GM06990 (cell line): ENCODE results near the gene LRMDA.

Source experiments
- DNase-seq: peaks from one replicate; pipeline ENCODE4 v3.0.0-alpha.2; 2011; ENCODE audit not compliant: insufficient read length; ENCODE audit errors: extremely low read depth
- H3K27me3 ChIP-seq: replicated peaks from 2 replicates; pipeline ENCODE4 v1.6.0; 2011; ENCODE audit warnings: low read length; ENCODE audit not compliant: control insufficient read depth, insufficient read depth
- H3K36me3 ChIP-seq: 2 replicates; pipeline ENCODE4 v1.5.1; 2011; ENCODE audit warnings: low read length; ENCODE audit not compliant: control insufficient read depth, insufficient read depth
- H3K4me3 ChIP-seq: replicated peaks from 2 replicates; pipeline ENCODE4 v1.5.1; 2011; ENCODE audit warnings: low read depth, mild to moderate bottlenecking, control low read depth, low read length
- TF ChIP-seq, protein P1 (sequence below): IDR thresholded peaks from 2 replicates; pipeline ENCODE4 v1.5.1; 2011; ENCODE audit warnings: low read length, control low read depth, mild to moderate bottlenecking, inconsistent platforms; ENCODE audit not compliant: insufficient read depth, poor library complexity, severe bottlenecking

LRMDA gene

DNA sequence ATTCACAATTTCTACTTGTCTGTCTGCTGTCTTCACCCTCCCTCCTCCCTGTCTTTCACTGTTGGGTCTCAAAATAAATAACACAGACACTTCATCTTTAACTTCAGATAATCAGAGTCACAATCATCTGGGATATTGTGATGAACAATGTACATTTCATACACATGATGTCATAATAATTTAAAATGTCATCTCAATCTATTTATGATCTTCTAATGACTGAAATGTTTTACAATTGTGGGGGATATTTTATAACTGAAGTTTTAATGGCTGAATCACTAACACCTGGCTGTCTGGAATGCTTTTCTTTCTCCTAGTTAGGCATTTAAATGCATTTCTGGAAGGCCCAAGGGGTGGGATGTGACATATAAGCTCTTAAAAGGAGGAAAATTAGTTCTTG, 859.8 kb downstream of the LRMDA start:
- DNase-seq: no peak
- TF ChIP-seq, protein P1, sequence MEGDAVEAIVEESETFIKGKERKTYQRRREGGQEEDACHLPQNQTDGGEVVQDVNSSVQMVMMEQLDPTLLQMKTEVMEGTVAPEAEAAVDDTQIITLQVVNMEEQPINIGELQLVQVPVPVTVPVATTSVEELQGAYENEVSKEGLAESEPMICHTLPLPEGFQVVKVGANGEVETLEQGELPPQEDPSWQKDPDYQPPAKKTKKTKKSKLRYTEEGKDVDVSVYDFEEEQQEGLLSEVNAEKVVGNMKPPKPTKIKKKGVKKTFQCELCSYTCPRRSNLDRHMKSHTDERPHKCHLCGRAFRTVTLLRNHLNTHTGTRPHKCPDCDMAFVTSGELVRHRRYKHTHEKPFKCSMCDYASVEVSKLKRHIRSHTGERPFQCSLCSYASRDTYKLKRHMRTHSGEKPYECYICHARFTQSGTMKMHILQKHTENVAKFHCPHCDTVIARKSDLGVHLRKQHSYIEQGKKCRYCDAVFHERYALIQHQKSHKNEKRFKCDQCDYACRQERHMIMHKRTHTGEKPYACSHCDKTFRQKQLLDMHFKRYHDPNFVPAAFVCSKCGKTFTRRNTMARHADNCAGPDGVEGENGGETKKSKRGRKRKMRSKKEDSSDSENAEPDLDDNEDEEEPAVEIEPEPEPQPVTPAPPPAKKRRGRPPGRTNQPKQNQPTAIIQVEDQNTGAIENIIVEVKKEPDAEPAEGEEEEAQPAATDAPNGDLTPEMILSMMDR: no peak
- Histone ChIP-seq H3K4me3 (no peak overlapping the region), H3K36me3 (no peaks in the 10 kb centered on the region), H3K27me3 (no peaks in the 10 kb centered on the region)

DNA sequence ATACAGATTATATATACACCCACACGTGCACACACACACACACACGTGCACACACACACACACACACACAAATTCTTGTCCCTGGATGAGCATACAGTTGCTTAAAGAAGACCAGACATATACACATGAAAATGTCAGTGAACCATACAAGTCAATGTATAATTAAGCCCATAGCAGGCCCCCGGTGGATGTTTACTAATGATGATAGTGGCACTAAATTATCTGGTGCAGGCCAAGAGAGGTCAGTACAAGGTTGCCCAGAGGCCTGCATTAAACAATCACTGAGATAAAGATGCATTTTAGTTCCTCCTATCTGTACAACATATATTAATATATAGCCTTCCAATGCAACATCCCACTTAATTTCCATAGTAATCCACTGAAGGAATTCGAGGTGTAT, 860.5 kb downstream of the LRMDA start:
- TF ChIP-seq, protein P1: no peak
- no peak overlapping the region for H3K4me3 ChIP-seq
- H3K36me3 ChIP-seq: no peaks in the 10 kb centered on the region
- no peak for DNase-seq
- no peaks in the 10 kb centered on the region for H3K27me3 ChIP-seq

DNA sequence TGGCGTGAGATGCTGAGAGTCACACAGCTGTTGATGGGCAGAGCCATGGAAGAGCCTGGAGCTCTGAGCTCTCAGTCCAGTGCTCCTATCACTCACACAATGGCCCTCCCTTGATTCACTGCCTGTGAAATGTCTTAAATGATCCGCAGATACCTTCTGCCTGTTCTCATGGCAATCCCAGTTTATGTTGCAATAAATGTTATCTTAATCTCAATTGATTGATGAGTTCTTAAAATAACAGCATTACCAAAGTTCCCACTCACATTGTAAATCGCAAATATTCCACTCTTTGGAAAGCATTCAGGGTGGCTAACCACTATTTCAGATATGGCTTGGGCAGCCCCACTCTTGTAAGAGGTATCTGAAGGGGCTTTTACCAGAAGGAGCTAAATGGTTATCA, 865.5 kb downstream of the LRMDA start:
- no peak overlapping the region for H3K4me3 ChIP-seq
- H3K36me3 ChIP-seq: no peaks in the 10 kb centered on the region
- DNase-seq: no peak

DNA sequence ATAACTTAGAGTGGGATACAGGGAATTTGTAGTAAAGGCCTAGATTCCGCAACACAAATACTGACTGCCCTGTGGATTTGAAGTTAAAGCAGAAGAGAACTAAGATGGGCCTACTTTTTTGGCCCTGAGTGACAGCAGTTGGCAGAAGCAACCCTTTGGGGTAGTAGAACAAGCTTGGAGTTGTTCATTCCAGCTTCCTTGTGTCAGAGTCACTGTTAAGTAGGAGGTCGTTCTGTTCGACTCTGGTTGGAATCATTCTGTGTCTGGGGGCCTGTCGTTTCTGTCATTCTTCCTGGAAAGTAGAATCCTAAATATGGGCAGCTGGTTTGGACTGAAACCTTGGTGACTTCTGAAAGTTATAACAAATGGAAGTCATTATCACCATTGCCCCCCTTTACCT, 865.9 kb downstream of the LRMDA start:
- Histone ChIP-seq H3K4me3 (no peak overlapping the region), H3K36me3 (no peaks in the 10 kb centered on the region), H3K27me3 (no peaks in the 10 kb centered on the region)
- TF ChIP-seq, protein P1: no peak
- DNase-seq: no peak

More for the DNA sequence above, 865.5 kb downstream of the LRMDA start:
- TF ChIP-seq, protein P1: no peak
- H3K27me3 ChIP-seq: no peaks in the 10 kb centered on the region

DNA sequence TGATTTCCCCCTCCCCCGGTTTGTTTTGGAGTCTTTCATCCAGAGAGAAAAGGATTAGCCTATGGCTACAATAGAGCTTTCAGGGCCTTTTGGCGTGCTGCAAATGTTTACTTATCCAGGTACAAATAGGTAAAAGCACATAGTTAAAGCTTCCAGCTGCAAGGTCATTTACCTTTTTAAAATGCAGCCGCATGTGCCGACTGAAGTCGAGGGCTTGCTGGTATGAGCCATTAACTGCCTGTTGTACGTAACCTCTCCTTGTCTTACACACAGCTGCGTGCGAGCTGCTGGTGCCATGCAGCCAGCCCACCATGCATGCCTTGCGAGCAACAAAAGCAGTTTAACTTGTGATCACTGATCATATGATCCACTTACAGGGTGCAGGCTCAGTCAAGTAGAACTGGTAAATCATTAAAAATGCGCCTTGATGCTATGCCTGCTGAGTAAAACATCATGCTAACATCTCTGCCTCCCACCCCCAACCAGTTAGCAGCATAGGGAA, 866.4 kb downstream of the LRMDA start:
- TF ChIP-seq, protein P1: no peak
- DNase-seq: no peak
- Histone ChIP-seq H3K27me3 (no peaks in the 10 kb centered on the region), H3K4me3 (no peak overlapping the region), H3K36me3 (no peaks in the 10 kb centered on the region)

DNA sequence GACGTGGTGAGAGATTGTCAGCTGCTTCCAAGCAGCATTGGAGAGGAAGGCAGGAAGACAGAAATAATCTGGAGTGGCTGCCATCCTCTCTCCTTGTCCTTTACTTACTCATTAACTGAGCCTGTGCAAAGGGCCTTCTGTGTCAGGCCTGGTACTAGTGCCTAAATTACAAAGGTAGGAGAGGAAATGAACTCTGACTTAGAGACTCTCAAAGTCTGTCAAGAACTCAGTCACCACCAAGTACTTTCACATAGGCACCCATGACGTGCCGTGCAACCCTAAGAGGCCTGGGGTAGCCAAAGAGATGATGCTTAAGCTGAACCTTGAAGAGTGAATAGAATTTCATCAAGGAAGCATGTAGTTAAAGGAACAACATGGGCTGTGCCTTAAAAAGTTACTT, 866.9 kb downstream of the LRMDA start:
- no peak for DNase-seq
- 0 out of 2 replicates have a peak, but pooled peaks cover 1% of the 10 kb centered on the region for H3K27me3 ChIP-seq
- TF ChIP-seq, protein P1: no peak
- H3K4me3 ChIP-seq: no peak overlapping the region
- no peaks in the 10 kb centered on the region for H3K36me3 ChIP-seq
